Stimulated activated CD4-positive, alpha-beta T cell treated with anti-CD3 and anti-CD28 coated beads, Interleukin-4, amount 100 ng/mL, for 1 hour (primary cell): ENCODE data around the gene ANKRD44.
A peak's percentile ranks its signal among the peaks of the same experiment; 100 is the strongest.
"Not testable (repeated sequence)": the region's sequence is repeated elsewhere in the genome, so short reads cannot be mapped to it uniquely, and the experiment has no call there.

Source experiments
- DNase-seq: peaks from one replicate; pipeline ENCODE4 v3.0.0-alpha.2; 2020

Gene ANKRD44

GRCh38 chr2:197310271-197310985 is at the start of gene ANKRD44:
ANKRD44 (minus strand) TSS chr2:197310780; CDS start chr2:197310604, 176 bp downstream.
- peak; percentile 86 for DNase-seq

- DNase-seq: no peak
Observed at GRCh38 chr2:197359859-197360258, 49.3 kb upstream of the ANKRD44 start.

GRCh38 chr2:197358931-197359330 is 48.4 kb upstream of the ANKRD44 start:
- DNase-seq: no peak

GRCh38 chr2:197357986-197358385 is 47.4 kb upstream of the ANKRD44 start:
- DNase-seq: no peak

- DNase-seq: no peak
Observed at GRCh38 chr2:197356136-197356535, 45.6 kb upstream of the ANKRD44 start.

- DNase-seq: no peak
Observed at GRCh38 chr2:197354169-197354558, 43.6 kb upstream of the ANKRD44 start.

- no peak for DNase-seq
Observed at GRCh38 chr2:197353393-197354168, 43.0 kb upstream of the ANKRD44 start.

GRCh38 chr2:197349699-197350098 is 39.1 kb upstream of the ANKRD44 start:
- DNase-seq: no peak

- no peak for DNase-seq
Observed at GRCh38 chr2:197348721-197349360, 38.3 kb upstream of the ANKRD44 start.

GRCh38 chr2:197345846-197346370 is 35.3 kb upstream of the ANKRD44 start:
- no peak for DNase-seq

GRCh38 chr2:197343968-197344367 is 33.4 kb upstream of the ANKRD44 start:
- DNase-seq: not testable (repeated sequence)

GRCh38 chr2:197340591-197340990 is 30.0 kb upstream of the ANKRD44 start:
- no peak for DNase-seq

GRCh38 chr2:197339496-197340220 is 29.1 kb upstream of the ANKRD44 start:
- DNase-seq: no peak

GRCh38 chr2:197339016-197339415 is 28.4 kb upstream of the ANKRD44 start:
- no peak for DNase-seq

- DNase-seq: no peak
Observed at GRCh38 chr2:197332641-197333040, 22.1 kb upstream of the ANKRD44 start.

GRCh38 chr2:197328461-197328860 is 17.9 kb upstream of the ANKRD44 start:
- no peak for DNase-seq

- no peak for DNase-seq
Observed at GRCh38 chr2:197327472-197328098, 17.0 kb upstream of the ANKRD44 start.

GRCh38 chr2:197327073-197327471 is 16.5 kb upstream of the ANKRD44 start:
- no peak for DNase-seq

GRCh38 chr2:197324801-197325200 is 14.2 kb upstream of the ANKRD44 start:
- DNase-seq: no peak

- no peak for DNase-seq
Observed at GRCh38 chr2:197322724-197323720, 12.4 kb upstream of the ANKRD44 start.

GRCh38 chr2:197322143-197322542 is 11.6 kb upstream of the ANKRD44 start:
- DNase-seq: no peak
